Activated effector memory CD4-positive, alpha-beta T cell treated with Interleukin-2 at 50 U/mL for 16 hours (primary cell): ENCODE measurements around the gene CCDC66.

Source experiments
- DNase-seq: peaks from one replicate; pipeline ENCODE4 v3.0.0-alpha.2; 2020

The CCDC66 gene

DNA sequence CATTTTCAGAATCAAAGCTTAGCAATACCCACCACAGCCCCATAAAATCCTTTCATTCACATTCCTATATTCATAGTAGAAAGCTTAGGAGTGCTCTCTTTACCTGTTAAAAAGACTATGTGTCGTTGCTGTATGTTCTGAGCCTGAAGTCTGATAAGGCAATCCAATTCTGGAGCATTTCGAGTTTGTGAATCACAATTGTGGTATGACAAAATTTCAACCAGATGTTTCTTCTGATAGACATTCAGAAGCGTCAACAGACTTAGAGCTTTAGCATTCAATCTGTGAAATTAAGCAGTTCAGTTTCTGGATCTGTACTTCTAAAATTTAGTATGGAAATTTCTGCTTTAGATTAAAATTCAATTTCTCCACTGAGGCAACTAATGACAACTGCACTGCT is 67.8 kb downstream of the CCDC66 start:
- no peak for DNase-seq

DNA sequence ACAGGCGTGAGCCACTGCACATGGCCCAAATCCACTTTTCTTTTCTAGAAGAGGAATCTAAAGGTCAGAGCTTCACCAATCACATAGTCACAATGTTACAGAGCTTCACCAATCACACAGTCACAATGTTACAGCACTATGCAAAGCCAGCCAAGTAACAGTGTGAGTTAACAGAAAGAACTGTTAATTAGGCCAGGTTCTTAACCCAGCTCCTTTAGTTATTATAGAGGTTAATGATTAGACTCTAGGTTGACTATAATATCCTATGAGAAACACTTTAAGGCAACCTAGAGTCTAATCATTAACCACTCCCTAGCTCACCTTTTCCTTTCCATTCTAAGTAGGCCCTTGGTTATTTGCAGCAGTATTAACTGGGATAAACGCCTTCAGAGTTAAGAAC is 72.1 kb downstream of the CCDC66 start:
- no peak for DNase-seq

DNA sequence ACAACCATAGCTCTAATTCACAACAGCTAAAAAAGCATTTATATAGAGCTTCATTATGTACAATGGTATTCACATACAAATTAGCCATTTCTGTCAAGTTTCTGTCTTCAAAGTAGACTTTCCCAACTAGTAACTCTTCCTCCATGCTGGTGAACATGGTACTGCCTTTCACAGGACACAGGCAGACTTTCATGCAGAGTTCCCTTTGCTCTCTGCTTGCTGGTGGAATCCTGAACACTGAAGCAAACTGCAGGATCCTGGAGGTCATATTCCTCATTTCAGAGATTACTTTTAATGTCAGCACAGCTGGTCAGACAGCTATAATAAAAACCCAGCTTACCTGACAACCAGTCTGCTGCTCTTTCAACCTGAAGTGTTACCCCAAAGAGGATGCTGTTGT is 72.5 kb downstream of the CCDC66 start:
- DNase-seq, result no peak

DNA sequence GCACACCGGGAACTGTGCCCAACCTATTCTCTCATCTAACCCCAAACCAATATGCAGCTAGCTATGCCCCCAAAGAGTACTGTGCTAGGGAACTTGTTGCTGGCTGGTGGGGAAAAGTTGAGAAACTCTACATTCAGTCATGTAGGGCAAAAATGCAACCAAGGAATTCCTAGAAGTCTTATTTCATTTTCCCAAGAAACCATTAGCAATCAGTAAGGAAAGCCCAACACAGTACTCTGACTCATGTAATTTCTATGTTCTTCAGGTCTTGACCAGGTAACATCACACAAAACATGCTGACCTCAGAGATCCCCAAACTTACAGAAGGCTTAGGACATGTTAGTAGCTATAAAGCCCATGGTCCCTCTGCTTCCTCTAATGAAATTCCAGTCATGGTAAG is 74.0 kb downstream of the CCDC66 start:
- no peak for DNase-seq

DNA sequence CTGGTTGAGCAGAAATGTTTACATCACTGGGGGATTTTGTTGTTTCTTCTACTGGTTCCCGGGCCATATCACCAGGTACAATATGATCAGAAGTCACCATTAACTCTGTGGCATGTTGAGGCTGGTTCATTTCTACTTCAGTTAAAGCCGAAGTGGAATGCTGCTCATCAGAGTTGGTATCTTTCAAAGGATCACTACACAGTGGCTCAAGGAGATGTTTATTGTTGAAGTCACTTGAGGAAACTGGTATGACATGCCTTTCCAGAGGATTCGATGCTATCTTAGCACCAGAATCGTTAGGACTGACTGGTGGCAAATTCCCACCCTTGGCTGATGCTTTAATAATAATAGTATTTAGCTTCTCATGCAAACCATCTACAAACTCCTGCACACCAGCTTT is 76.2 kb downstream of the CCDC66 start:
- no peak for DNase-seq

DNA sequence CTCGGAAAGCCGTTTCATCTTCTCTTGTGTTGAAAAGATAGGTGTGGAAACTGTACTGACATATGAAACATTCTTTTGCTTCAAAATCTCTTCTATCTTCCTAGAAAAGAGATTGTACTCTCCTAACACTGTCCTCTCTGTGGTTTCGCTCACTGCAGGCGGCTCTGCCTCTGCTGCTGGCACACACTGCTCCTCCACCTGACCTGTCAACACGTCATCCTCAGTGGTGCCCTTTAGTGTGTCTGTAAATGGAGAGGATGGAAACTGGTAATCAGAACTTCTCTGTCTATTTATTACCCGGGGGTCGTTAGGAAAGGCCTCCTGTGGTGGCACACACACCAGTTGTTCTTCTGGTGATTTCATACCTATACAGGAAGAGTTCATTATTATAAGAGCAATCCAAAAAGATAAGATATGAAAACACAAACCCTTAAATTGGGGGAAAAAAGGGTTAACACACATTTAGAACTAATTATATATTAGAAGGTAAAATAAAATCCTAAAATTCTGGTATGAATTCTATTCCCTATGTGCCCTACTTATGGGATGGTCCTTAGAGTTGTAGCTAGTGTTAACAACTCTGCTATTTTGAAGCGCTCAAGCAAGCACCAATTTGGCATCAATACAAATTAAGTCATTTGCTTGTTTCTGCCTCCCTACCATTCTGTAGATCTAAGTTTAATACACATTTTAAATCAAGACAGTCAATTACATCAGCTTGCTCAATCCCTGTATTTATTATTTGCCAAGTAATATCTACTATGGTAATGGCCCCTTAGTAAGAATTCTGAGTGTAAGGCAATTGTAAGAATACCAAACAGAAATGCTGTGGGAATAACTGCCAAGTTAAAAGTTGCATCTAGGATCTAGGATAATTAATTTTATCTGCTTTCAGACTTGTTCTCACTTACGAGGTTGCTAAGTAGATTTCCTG is 76.9 kb downstream of the CCDC66 start:
- DNase-seq, result no peak

DNA sequence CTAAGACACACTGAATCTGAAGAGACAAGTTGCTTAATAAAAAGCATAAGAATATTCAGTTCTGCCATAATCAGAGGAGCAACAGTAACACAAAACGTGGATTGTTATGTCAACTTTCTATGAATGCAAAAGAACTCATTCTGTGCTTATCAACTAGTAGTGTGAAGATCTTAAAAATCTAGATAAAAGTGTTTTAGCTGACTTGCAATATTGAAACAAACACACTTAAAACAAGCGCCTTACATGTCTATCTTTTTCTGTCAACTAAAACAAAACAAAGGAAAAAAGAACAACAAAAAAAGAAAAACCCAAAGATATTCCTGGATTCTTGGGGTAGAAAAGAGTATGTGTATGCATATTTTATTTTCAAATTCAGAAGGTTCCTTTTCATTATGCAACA is 88.4 kb downstream of the CCDC66 start:
- no peak for DNase-seq

DNA sequence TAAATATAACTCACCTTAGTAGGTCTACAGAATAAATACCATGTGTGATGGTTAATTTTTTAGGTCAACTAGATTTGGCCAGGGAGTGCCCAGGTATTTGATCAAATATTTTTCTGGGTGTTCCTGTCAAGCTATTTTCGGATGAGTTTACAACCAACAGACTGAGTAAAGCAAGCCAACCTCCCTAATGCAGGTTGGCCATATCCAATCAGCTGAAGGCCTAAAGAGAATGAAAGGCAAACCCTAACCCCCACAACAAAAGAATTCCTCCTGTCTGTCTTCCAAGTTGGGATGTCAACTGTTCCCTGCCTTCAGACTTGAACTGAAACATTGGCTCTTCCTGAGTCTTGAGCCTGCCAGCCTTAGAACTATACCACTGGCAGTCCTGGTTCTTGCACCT is 97.5 kb downstream of the CCDC66 start:
- DNase-seq, result no peak

DNA sequence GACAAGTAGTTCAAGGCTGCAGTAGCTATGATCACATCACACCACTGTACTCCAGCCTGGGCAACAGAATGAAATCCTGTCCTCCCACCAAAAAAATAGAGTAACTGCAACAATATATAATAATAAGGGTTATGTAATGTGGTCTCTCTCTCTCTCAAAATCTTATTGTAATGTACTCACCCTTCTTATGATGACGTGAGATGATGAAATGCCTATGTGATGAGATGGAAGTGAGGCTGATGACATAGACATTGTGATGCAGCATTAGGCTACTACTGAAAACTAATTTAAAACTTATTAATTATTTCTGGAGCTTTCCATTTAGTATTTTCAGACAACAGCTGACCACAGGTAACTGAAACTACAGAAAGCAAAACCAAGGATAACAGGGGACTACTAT is 98.7 kb downstream of the CCDC66 start:
- DNase-seq, result no peak

DNA sequence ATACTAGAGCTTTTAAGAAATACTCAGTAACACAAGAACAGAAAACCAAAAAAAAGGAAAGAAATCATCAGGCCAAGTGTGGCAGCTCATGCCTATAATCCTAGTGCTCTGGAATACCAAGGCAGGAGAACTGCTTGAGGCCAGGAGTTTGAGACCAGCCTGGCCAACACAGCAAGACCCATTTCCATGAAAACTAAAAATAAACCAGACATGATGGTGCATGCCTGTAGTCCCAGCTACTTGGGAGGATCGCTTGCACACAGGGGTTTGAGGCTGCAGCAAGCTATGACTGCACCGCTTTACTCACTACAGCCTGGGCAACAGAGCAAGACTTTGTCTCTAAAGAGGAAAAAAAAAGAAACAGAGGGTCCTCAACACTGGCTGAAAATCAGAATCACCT is 107.8 kb downstream of the CCDC66 start:
- DNase-seq, result no peak

DNA sequence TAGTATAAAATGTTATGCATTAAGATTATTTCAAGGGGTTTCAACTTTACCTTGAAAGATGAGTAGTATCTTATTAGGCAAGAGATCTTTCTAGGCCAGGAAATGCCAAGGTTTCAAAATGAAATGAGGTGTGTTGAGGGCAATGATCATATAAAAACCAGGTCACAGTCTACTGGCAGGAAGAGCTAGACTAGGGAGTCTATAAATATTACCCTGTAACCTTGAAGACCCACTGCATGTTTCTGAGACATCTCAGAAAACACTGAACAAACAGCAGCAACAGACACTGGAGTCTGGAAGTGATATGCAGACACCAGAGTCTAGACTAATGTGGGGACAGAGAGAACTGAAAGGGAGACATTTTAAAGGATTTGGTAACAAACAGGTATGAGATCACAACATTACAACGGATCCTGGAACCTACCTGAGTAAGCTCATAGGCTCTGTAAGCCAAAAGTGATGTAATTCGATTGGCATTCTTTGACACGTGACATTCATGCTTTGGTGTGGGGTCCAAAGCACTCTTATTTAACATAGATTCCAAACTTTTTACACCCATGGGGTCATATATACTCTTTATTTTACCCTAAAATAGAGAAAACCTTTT is 111.1 kb downstream of the CCDC66 start:
- DNase-seq, result no peak
